Stimulated activated CD8-positive, alpha-beta memory T cell treated with anti-CD3 and anti-CD28 coated beads, Interleukin-7, amount 100 ng/mL, for 4 hours (primary cell): Measurements from ENCODE around the gene SON.

ENCODE experiments used
- DNase-seq, 2 donors: peaks; one replicate each; pipeline ENCODE4 v3.0.0-alpha.2; 2020; ENCODE audit warnings: low read depth in 2 of 2

SON gene

GRCh38 chr21:33543505-33544129, 779 bp downstream of the SON start:
- peak; percentile 34 to 63 for DNase-seq

GRCh38 chr21:33544451-33545195, 1.8 kb downstream of the SON start:
- no peak for DNase-seq

GRCh38 chr21:33546086-33546485, 3.2 kb downstream of the SON start:
- no peak for DNase-seq

GRCh38 chr21:33549848-33550771, 7.3 kb downstream of the SON start:
- DNase-seq, result no peak

DNA sequence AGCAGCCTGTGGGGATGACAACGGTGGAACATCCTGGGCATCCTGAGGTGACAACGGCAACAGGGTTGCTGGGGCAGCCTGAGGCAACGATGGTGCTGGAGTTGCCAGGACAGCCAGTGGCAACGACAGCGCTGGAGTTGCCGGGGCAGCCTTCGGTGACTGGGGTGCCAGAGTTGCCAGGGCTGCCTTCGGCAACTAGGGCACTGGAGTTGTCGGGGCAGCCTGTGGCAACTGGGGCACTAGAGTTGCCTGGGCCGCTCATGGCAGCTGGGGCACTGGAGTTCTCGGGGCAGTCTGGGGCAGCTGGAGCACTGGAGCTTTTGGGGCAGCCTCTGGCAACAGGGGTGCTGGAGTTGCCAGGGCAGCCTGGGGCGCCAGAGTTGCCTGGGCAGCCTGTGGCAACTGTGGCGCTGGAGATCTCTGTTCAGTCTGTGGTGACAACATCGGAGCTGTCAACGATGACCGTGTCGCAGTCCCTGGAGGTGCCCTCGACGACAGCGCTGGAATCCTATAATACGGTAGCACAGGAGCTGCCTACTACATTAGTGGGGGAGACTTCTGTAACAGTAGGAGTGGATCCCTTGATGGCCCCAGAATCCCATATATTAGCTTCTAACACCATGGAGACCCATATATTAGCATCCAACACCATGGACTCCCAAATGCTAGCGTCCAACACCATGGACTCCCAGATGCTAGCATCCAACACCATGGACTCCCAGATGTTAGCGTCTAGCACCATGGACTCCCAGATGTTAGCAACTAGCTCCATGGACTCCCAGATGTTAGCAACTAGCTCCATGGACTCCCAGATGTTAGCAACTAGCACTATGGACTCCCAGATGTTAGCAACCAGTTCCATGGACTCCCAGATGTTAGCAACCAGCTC, 8.2 kb downstream of the SON start:
- no peak for DNase-seq

DNA sequence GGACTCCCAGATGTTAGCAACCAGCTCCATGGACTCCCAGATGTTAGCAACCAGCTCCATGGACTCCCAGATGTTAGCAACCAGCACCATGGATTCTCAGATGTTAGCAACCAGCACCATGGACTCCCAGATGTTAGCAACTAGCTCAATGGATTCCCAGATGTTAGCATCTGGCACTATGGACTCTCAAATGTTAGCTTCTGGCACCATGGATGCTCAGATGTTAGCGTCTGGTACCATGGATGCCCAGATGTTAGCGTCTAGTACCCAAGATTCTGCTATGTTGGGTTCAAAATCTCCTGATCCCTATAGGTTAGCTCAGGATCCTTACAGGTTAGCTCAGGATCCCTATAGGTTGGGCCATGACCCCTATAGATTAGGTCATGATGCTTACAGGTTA, 8.8 kb downstream of the SON start:
- DNase-seq, result no peak

DNA sequence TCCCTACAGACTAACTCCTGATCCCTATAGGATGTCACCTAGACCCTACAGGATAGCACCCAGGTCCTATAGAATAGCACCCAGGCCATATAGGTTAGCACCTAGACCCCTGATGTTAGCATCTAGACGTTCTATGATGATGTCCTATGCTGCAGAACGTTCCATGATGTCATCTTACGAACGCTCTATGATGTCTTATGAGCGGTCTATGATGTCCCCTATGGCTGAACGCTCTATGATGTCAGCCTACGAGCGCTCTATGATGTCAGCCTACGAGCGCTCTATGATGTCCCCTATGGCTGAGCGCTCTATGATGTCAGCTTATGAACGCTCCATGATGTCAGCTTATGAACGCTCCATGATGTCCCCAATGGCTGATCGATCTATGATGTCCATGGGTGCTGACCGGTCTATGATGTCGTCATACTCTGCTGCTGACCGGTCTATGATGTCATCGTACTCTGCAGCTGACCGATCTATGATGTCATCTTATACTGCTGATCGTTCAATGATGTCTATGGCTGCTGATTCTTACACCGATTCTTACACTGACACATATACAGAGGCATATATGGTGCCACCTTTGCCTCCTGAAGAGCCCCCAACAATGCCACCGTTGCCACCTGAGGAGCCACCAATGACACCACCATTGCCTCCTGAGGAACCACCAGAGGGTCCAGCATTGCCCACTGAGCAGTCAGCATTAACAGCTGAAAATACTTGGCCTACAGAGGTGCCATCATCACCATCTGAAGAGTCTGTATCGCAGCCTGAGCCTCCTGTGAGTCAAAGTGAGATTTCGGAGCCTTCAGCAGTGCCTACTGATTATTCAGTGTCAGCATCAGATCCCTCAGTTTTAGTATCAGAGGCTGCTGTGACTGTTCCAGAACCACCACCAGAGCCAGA, 9.5 kb downstream of the SON start:
- DNase-seq, result no peak

- DNase-seq, result no peak
Observed at GRCh38 chr21:33552999-33553598, 10.3 kb downstream of the SON start.

- no peak for DNase-seq
Observed at GRCh38 chr21:33554236-33554981, 11.6 kb downstream of the SON start.

GRCh38 chr21:33554982-33555344, 12.1 kb downstream of the SON start:
- DNase-seq, result no peak

DNA sequence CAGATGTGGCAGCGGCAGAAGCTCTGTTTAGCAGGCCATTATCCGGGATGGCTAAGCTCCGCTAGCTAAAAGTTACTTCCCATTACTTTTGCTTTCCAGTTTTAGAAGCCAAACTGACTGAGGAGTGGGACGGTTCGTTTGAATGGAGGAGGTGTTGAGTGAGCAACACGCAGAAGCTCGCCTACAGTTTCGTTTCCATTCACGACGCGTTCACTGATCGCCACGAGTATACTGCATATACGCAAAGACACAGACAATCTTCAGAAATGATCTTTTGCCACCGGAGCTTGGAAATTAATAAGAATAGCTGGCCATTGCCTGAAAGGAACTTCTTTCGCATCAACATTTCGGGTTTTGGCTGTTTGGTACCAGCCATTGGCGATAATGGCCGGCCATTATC, 14.6 kb downstream of the SON start:
- DNase-seq, result no peak

DNA sequence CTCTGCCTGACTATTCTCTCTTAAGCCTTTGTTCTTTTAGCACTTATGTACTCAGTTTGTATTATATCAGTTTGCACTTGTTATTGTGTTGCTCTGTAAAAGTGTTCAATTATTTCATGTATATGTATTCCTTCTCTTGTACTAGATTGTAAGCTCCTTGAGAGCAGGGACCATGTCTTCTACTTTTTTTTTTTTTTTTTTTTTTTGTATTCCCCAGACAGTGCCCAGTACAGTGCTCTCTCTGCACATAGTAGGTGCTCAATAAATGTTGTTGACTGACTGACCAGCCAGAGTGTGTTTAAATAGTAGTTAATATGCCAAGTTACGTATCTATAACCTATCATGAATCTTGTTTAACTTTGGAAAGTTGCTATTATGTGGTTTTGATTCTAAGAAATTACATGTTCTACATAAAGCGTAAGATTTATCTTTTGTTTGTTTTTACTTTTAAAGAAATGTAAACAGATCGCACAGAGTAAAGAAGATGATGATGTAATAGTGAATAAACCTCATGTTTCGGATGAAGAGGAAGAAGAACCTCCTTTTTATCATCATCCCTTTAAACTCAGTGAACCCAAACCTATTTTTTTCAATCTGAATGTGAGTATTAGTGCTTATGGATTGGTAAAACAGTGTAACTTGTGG, 16.1 kb downstream of the SON start:
- DNase-seq, result no peak

GRCh38 chr21:33559813-33560212, 17.0 kb downstream of the SON start:
- DNase-seq, result no peak

- no peak for DNase-seq
Observed at GRCh38 chr21:33560965-33561364, 18.1 kb downstream of the SON start.

GRCh38 chr21:33561373-33561772, 18.5 kb downstream of the SON start:
- DNase-seq, result no peak

DNA sequence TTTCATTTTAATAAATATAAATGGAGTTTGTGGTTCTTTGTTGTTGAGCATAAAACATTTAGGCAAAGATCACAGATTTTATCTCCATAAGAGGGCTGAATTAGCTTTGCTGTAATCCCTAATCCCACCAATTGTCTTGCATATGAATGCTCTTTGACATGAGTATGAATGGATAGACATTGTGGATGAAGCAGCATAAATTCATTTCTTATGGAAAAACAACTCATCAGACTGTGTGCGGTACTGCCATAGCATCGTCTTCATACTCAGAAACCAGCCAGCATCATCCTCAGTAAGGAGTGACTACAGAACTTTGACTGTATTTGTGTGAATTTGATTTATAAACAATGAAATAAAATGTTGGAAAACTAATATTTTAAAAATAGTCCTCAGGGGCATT, 19.6 kb downstream of the SON start:
- no peak for DNase-seq

- DNase-seq, result no peak
Observed at GRCh38 chr21:33566514-33566913, 23.7 kb downstream of the SON start.

DNA sequence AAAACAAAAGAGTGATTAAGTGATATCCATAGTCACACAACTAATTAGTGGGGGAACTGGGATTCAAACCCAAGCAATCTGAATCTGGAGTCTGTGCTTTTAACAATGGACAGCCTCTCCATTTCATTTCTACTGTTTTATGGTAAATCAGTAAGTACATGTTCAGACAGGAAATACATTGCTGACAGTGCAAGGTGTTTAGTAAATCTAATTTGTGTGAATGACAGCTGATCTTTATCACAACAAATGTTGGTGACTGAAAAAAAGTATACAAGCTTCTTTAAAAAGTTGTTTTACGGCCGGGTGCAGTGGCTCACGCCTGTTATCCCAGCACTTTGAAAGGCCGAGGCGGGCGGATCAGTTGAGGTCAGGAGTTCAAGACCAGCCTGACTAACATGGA, 25.1 kb downstream of the SON start:
- DNase-seq, result no peak

DNA sequence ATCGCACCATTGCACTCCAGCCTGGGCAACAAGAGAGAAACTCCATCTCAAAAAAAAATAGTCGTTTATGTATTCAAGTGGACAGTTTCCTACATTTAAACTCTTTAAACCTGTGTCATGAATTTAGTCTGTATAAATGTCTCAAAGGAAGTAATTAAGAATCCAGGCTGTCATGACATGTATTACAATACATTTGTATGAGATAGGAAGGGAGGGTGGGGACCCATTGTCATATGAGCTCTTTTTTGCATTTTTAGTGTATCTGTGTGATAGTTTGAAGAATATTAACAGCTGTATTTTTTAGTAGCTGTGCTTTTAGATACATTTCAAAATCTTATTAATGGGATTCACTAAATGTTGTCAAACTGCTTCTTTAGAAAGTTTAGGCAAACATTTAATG, 25.6 kb downstream of the SON start:
- no peak for DNase-seq
